HepG2 (cell line): ENCODE results near the gene EFCAB11. TPM values are rescaled to one million over a fixed set of nuclear protein-coding genes. Genes with fewer than 3 reads are reported as not detected.

Experiments used
- AKAP8 ChIP-seq: sonication (generic); formaldehyde crosslinking; IDR thresholded peaks from 2 replicates; pipeline ENCODE4 v1.5.1; 2020; ENCODE audit warnings: mild to moderate bottlenecking, missing genetic modification reagents
- ARID2 ChIP-seq: sonication (generic); formaldehyde crosslinking; IDR thresholded peaks from 2 replicates; pipeline ENCODE4 v1.8.1; 2022; ENCODE audit warnings: mild to moderate bottlenecking, missing genetic modification reagents, borderline replicate concordance
- DDIT3 ChIP-seq: sonication (generic); formaldehyde crosslinking; IDR thresholded peaks from 2 replicates; pipeline ENCODE4 v1.4.0; 2020; ENCODE audit warnings: mild to moderate bottlenecking, missing genetic modification reagents
- E2F1 ChIP-seq: sonication (generic); formaldehyde crosslinking; IDR thresholded peaks from 2 replicates; pipeline ENCODE4 v1.5.0; 2020; ENCODE audit warnings: missing genetic modification reagents
- EHMT2 ChIP-seq: fragments of 200-600 bp; sonication (generic); IDR thresholded peaks from 2 replicates; pipeline ENCODE4 v1.7.0; 2017; ENCODE audit warnings: antibody characterized with exemption, low read depth, low read length, borderline replicate concordance
- ELF1 ChIP-seq: sonication (generic); formaldehyde crosslinking; IDR thresholded peaks from 2 replicates; pipeline ENCODE4 v1.4.0; 2020; ENCODE audit warnings: missing genetic modification reagents
- FOXA3 ChIP-seq: IDR thresholded peaks from 2 replicates; pipeline ENCODE4 v1.6.1; 2016; ENCODE audit warnings: missing genetic modification reagents, missing compliant biosample characterization
- HCFC1 ChIP-seq: fragments of 150-350 bp; IDR thresholded peaks from 2 replicates; pipeline ENCODE4 v1.6.1; 2014; ENCODE audit warnings: low read depth, low read length
- MYNN ChIP-seq: sonication (generic); formaldehyde crosslinking; IDR thresholded peaks from 2 replicates; pipeline ENCODE4 v1.4.0; 2020; ENCODE audit warnings: mild to moderate bottlenecking, low read depth, missing genetic modification reagents
- NCOA1 ChIP-seq: sonication (generic); formaldehyde crosslinking; IDR thresholded peaks from 2 replicates; pipeline ENCODE4 v1.9.0; 2021; ENCODE audit warnings: missing genetic modification reagents
- NFYC ChIP-seq: IDR thresholded peaks from 2 replicates; pipeline ENCODE4 v1.6.1; 2016; ENCODE audit warnings: missing genetic modification reagents, missing compliant biosample characterization
- PAF1 ChIP-seq: IDR thresholded peaks from 2 replicates; pipeline ENCODE4 v1.6.1; 2016; ENCODE audit warnings: missing genetic modification reagents, missing compliant biosample characterization
- PHF5A ChIP-seq: IDR thresholded peaks from one replicate; pipeline ENCODE4 v1.6.1; 2018; ENCODE audit warnings: low read depth, missing genetic modification reagents; ENCODE audit not compliant: unreplicated experiment
- RAD21 ChIP-seq: fragments of 450-650 bp; formaldehyde crosslinking; IDR thresholded peaks from 2 replicates; pipeline ENCODE4 v1.5.0; 2020; ENCODE audit warnings: mild to moderate bottlenecking
- SIX4 ChIP-seq: sonication (generic); formaldehyde crosslinking; IDR thresholded peaks from 2 replicates; pipeline ENCODE4 v1.4.0; 2020; ENCODE audit warnings: missing genetic modification reagents
- SSRP1 ChIP-seq: IDR thresholded peaks from 2 replicates; pipeline ENCODE4 v1.6.1; 2016; ENCODE audit warnings: control low read depth
- TGIF2 ChIP-seq: IDR thresholded peaks from 2 replicates; pipeline ENCODE4 v1.6.1; 2016; ENCODE audit warnings: control low read depth, missing compliant biosample characterization
- TIGD3 ChIP-seq: sonication (generic); formaldehyde crosslinking; IDR thresholded peaks from 2 replicates; pipeline ENCODE4 v1.5.1; 2020; ENCODE audit warnings: mild to moderate bottlenecking, missing genetic modification reagents, borderline replicate concordance
- WIZ ChIP-seq: sonication (generic); formaldehyde crosslinking; IDR thresholded peaks from 2 replicates; pipeline ENCODE4 v1.5.1; 2020; ENCODE audit warnings: mild to moderate bottlenecking, missing genetic modification reagents
- ZEB1 ChIP-seq: IDR thresholded peaks from 2 replicates; pipeline ENCODE4 v1.6.1; 2012; ENCODE audit warnings: mild to moderate bottlenecking, low read depth, inconsistent platforms; ENCODE audit not compliant: insufficient replicate concordance
- ZNF136 ChIP-seq: sonication (generic); formaldehyde crosslinking; IDR thresholded peaks from 2 replicates; pipeline ENCODE4 v1.8.1; 2022; ENCODE audit warnings: low read depth, mild to moderate bottlenecking, moderate library complexity, missing genetic modification reagents
- ZNF546 ChIP-seq: sonication (generic); formaldehyde crosslinking; conservative IDR thresholded peaks from 2 replicates; pipeline ENCODE4 v1.8.1; 2023; ENCODE audit warnings: mild to moderate bottlenecking, missing genetic modification reagents
- ZNF687 ChIP-seq: sonication (generic); formaldehyde crosslinking; IDR thresholded peaks from 2 replicates; pipeline ENCODE4 v1.5.1; 2020; ENCODE audit warnings: mild to moderate bottlenecking, missing genetic modification reagents, moderate library complexity
- ZSCAN20 ChIP-seq: sonication (generic); formaldehyde crosslinking; IDR thresholded peaks from 2 replicates; pipeline ENCODE4 v1.4.0; 2020; ENCODE audit warnings: missing genetic modification reagents, mild to moderate bottlenecking, borderline replicate concordance
- polyA plus RNA-seq, 8 experiments: library from polyadenylated mRNA; depleted of rRNA in 3 of 8; stranded (reverse) in 7 of 8; unstranded in 1 of 8; fragments of >200 nt; fragmentation: Illumina TruSeq in 4 of 8; extraction: Trizol in 4 of 8; gene quantifications; 2 replicates each; pipeline versions ENCODE4 v1.2.1 to v1.2.3, GENCODE V29; 2011 to 2016; ENCODE audit warnings: low read depth in 4 of 8, missing spikeins in 1 of 8, mixed read lengths in 1 of 8; ENCODE audit not compliant: insufficient read depth in 1 of 8
- total RNA-seq, 5 experiments: library from RNA; depleted of rRNA; stranded (reverse); fragments of >200 nt; fragmentation: Illumina TruSeq; extraction: Trizol; gene quantifications; 2 replicates each; pipeline ENCODE4 v1.2.3, GENCODE V29; 2016; ENCODE audit warnings: low read depth in 1 of 5

EFCAB11 gene
- total and polyA plus RNA-seq, 2 of the 13 experiments (the other 11 are each of a cell fraction or from before 2014, with no cell fraction given), result 8.2 to 31.5 TPM

GRCh38 chr14:89955745-89956660 is 1.5 kb upstream of the EFCAB11 start, which contains the start of gene TDP1 (continued):
- TF ChIP-seq SSRP1 (CRISPR knock-in tag) (no peak), ZNF546 (CRISPR knock-in tag) (peak; percentile 75; the same call in 1 of the 2 replicates), WIZ (CRISPR knock-in tag) (peak; percentile 60; the same call in 1 of the 2 replicates), ZEB1 (no peak), AKAP8 (CRISPR knock-in tag) (peak; percentile 50; the same call in 1 of the 2 replicates), PHF5A (peak; percentile 60), FOXA3 (peak; percentile 92), TGIF2 (CRISPR knock-in tag) (peak; percentile 87), SIX4 (CRISPR knock-in tag) (0 out of 2 replicates have a peak, but pooled peaks have one; percentile 33), ZNF687 (CRISPR knock-in tag) (peak; percentile 92), DDIT3 (CRISPR knock-in tag) (no peak), NCOA1 (CRISPR knock-in tag) (no peak), HCFC1 (peak; percentile 18; the same call in 1 of the 2 replicates), ZSCAN20 (peak; percentile 94; the same call in 1 of the 2 replicates), NFYC (CRISPR knock-in tag) (peak; percentile 69), ARID2 (no peak), EHMT2 (no peak), ZNF136 (CRISPR knock-in tag) (no peak), RAD21 (CRISPR knock-in tag) (peak; percentile 48; the same call in 1 of the 2 replicates), E2F1 (CRISPR knock-in tag) (peak; percentile 93), TIGD3 (peak; percentile 72; the same call in 1 of the 2 replicates), ELF1 (peak; percentile 91), PAF1 (no peak), MYNN (CRISPR knock-in tag) (no peak)
